Astrocyte of the cerebellum (primary cell): ENCODE data around the gene PANK3.
A peak's percentile ranks its signal among the peaks of the same experiment; 100 is the strongest.
"Not testable (repeated sequence)": the region's sequence is repeated elsewhere in the genome, so short reads cannot be mapped to it uniquely, and the experiment has no call there.

Experiments
- DNase-seq: peaks from one replicate; pipeline ENCODE4 v3.0.0-alpha.2; 2011; ENCODE audit warnings: low read depth
- H3K4me3 ChIP-seq: 2 replicates; pipeline ENCODE4 v1.5.1; 2011; ENCODE audit warnings: mild to moderate bottlenecking, low read depth, low read length, moderate library complexity
- in situ Hi-C: cut with HindIII; loops from 2 replicates; pipeline ENCODE4 v1.10.0; 2017; ENCODE audit warnings: low sequenced_read_pairs
- TF ChIP-seq, protein P1 (sequence below): IDR thresholded peaks from 2 replicates; pipeline ENCODE4 v1.5.1; 2012; ENCODE audit warnings: low read length, low read depth, moderate library complexity, mild to moderate bottlenecking; ENCODE audit errors: missing control alignments

PANK3 gene

DNA sequence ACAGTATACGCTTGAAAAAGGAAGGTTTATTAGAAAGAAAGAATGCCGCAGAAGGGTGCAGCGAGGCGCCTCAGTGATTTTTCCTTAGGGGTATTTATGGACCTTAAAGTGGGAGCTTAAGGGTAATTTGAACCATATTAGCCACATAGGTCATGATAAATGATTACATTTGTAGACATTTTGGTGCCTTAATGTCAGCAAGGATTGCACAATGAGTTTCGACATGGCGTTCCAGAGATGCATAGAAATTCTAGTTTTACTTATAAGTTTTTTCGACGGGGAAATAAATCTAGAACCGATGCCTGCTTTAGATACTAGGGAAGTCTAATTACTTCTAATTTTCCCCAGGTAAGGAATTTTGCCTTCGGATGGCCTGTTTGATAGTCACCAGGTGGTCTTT, 20.7 kb upstream of the PANK3 start:
- H3K4me3 ChIP-seq, result no peak overlapping the region
- in situ Hi-C loops, result no loop called here
- TF ChIP-seq, protein P1, sequence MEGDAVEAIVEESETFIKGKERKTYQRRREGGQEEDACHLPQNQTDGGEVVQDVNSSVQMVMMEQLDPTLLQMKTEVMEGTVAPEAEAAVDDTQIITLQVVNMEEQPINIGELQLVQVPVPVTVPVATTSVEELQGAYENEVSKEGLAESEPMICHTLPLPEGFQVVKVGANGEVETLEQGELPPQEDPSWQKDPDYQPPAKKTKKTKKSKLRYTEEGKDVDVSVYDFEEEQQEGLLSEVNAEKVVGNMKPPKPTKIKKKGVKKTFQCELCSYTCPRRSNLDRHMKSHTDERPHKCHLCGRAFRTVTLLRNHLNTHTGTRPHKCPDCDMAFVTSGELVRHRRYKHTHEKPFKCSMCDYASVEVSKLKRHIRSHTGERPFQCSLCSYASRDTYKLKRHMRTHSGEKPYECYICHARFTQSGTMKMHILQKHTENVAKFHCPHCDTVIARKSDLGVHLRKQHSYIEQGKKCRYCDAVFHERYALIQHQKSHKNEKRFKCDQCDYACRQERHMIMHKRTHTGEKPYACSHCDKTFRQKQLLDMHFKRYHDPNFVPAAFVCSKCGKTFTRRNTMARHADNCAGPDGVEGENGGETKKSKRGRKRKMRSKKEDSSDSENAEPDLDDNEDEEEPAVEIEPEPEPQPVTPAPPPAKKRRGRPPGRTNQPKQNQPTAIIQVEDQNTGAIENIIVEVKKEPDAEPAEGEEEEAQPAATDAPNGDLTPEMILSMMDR, result no peak
- DNase-seq, result no peak

DNA sequence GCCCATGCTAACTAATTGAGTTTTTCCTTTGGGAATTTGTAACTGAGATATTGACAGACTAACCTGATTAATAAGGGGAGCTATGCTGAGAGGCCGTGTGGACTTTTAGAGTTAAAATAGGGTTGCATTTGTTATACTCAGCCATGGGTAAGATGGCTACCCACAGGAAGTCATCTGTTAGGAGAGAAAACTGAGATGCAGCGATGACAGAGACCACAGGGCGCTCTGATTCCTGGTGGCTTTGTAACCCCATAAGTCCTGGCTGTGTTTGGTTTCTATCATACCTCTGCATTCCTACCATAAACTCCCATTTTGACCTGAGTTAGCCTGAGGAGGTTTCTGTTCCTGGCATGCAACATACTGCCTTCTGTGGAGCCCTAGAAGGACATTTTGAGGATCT, 19.5 kb upstream of the PANK3 start:
- no peak for DNase-seq
- H3K4me3 ChIP-seq, result no peak overlapping the region
- TF ChIP-seq, protein P1, result no peak
- in situ Hi-C loops, result no loop called here

DNA sequence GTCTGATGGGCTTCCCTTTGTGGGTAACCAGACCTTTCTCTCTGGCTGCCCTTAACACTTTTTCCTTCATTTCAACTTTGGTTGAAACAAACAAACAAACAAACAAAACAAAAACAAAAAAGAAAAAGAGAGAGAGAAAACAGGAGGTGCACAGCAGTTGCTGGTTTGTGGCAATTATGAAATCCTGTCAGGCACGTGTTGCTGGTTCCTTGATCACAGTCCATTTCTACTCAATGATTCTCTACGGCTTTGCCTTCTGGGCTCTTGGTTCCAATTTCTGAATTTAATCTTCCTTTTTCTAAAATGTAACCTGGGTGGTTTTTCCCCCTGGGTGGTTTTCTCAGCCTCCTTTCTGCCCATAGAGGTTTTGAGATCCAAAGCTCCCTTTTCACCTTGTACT, 17.8 kb upstream of the PANK3 start:
- TF ChIP-seq, protein P1, result no peak
- no peak overlapping the region for H3K4me3 ChIP-seq
- in situ Hi-C loops, result no loop called here
- DNase-seq, result no peak

DNA sequence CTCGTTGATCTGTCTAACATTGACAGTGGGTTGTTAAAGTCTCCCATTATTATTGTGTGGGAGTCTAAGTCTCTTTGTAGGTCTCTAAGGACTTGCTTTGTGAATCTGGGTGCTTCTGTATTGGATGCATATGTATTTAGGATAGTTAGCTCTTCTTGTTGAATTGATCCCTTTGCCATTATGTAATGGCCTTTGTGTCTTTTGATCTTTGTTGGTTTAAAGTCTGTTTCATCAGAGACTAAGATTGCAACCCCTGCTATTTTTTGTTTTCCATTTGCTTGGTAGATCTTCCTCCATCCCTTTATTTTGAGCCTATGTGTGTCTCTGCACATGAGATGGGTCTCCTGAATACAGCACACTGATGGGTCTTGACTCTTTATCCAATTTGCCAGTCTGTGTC, 17.0 kb upstream of the PANK3 start:
- DNase-seq, in situ Hi-C loops, H3K4me3 ChIP-seq: not testable (repeated sequence)

DNA sequence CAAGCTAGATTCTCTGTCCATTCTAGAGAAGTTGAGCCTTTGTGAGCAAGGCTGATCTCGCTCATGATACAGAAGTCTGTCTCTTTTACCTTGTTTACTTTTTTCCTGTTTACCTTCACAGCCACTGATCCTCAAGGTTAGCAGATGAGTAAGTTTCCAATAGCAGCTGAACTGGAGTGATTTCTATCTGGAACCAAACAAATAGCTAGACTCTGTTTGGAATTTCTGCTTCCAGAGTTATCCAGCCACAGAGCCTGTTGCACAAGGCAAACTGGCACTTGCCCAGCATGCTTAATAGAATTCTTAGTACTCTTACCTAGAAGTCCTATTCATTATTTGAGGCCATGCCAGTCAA, 12.8 kb upstream of the PANK3 start:
- in situ Hi-C loops, result no loop called here
- DNase-seq, result peak; percentile 31
- H3K4me3 ChIP-seq, result no peak overlapping the region
- TF ChIP-seq, protein P1, result no peak

DNA sequence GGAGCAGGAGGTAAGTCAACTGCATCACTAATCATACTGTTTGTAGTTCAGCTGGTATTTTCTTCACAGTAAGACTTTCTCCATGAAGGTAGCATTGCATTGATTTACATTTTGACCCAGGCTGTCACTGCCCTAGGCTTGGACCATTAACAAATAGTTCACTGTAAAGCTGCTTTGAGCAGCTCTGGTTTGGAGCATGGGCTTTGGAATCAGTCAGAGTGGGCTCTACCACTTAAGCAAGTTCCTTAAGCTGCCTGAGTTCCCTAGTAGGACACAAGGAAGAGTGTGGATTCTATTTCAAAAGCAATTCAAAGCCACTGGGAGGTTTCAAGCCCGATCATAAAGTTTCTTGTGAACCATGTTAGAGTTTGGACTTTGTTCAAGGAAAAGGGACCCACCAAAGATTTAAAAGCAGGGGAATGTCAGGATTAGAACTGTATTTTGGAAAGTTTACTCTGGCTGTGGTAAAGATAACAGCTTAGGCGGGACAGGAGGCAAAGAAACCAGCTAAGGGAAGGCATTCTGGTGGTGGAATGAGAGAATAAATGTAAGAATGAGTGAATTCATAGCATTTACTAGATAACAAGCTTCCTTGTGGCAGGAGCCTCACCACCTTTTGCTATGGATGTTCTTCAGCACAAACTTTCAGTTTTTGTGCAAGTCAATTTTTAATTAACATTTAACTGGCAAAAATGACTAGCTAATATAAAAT, 12.3 kb upstream of the PANK3 start:
- in situ Hi-C loops, result no loop called here
- DNase-seq, result no peak
- no peak overlapping the region for H3K4me3 ChIP-seq
- TF ChIP-seq, protein P1, result no peak

DNA sequence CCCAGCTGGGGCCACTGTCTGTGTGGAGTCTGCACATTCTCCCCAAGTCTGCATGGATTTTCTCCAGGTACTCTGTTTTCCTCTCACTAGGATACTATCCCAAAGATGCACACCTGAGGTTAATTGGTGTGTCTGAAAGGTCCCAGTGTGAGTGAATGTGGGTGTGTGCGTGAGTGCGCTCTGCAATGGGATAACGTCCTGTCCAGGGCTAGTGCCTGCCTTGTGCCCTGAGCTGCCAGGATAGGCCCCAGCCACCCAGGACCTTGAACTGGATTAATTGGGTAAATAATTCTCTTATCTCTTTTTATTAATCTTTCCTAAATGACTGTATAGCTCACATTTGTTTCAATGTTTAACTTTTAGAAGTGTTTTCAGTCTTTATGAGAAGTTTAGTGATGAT, 11.5 kb upstream of the PANK3 start:
- in situ Hi-C loops, result no loop called here
- TF ChIP-seq, protein P1, result no peak
- no peak overlapping the region for H3K4me3 ChIP-seq
- no peak for DNase-seq
